ENCODE results near the gene NPAS3. TPM values are rescaled to one million over a fixed set of nuclear protein-coding genes. Genes with fewer than 3 reads are reported as not detected.

NPAS3 gene
- total RNA-seq, 4 donors from 2014 or later: 0.51 to 15.2 (median 6.6) TPM

DNA sequence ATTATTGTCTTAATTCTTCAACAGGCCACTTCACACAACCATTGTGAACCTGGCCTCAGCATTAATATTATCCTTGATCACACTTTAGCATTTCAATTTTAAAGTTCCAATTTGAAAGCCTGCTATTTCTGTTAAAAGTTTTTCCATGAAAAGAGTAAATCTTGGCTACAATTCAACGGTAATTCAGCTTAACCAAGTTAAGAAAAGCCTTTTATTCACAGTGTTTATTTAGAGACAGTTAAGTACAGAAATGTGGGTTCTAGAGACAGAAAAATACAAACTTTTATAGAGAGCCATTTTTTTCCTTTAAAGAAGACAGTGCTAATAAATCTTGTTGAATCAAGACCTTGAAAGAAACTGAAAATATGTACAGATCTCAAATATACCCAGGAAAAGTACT lies 103.9 kb downstream of the NPAS3 start:
- Histone ChIP-seq H3K4me3 (no peak overlapping the region), H3K27me3 (no peaks in the 10 kb centered on the region), H3K9me3 (no peaks in the 10 kb centered on the region), H3K36me3 (no peaks in the 10 kb centered on the region), H3K4me1 (no peaks in the 10 kb centered on the region), H3K27ac (no peak overlapping the region)
- DNase-seq: no peak
- intact Hi-C loops (cut with DNase I; ENCODE audit: low total_unique reads): no loop called here
- no peak for TF ChIP-seq POLR2A (IDR thresholded peaks at IDR 0.05)
- no peak for TF ChIP-seq CTCF (IDR thresholded peaks at IDR 0.05)

- Histone ChIP-seq H3K36me3 (no peaks in the 10 kb centered on the region), H3K4me3 (no peak overlapping the region), H3K4me1 (no peaks in the 10 kb centered on the region), H3K27ac (no peak overlapping the region), H3K9me3 (no peaks in the 10 kb centered on the region), H3K27me3 (no peaks in the 10 kb centered on the region)
- no peak for DNase-seq
- TF ChIP-seq POLR2A (IDR thresholded peaks at IDR 0.05): no peak
- TF ChIP-seq CTCF (IDR thresholded peaks at IDR 0.05): no peak
- intact Hi-C loops (cut with DNase I; ENCODE audit: low total_unique reads): no loop called here
These were observed 107.1 kb downstream of the NPAS3 start for GRCh38 chr14:33045760-33046159.

DNA sequence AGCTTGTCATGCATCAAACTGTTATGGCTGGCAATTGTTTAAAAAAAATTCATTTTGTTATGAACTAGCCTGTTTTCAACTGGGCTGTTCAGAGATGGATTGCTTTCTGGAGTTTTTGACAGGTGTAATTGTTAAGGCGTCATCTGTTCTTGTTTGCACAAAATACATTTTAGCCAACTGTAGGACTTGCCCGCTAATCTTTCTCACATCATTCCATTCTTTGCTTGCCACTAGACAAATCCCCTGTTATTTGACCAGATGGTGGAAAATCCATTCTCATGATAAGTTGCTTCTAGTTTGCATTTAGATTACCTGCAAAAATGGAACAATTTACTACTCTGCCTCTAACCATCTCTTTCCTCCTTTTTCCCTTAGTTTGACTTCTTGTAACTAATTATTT lies 114.3 kb downstream of the NPAS3 start:
- Histone ChIP-seq H3K36me3 (no peaks in the 10 kb centered on the region), H3K4me1 (no peaks in the 10 kb centered on the region), H3K9me3 (no peaks in the 10 kb centered on the region), H3K4me3 (no peak overlapping the region), H3K27ac (no peak overlapping the region), H3K27me3 (no peaks in the 10 kb centered on the region)
- TF ChIP-seq CTCF (IDR thresholded peaks at IDR 0.05) (no peak), POLR2A (IDR thresholded peaks at IDR 0.05) (no peak)
- no peak for DNase-seq
- intact Hi-C loops (cut with DNase I; ENCODE audit: low total_unique reads): no loop called here

- Histone ChIP-seq H3K36me3 (no peaks in the 10 kb centered on the region), H3K27ac (no peak overlapping the region), H3K4me3 (no peak overlapping the region), H3K4me1 (no peaks in the 10 kb centered on the region), H3K27me3 (no peaks in the 10 kb centered on the region), H3K9me3 (no peaks in the 10 kb centered on the region)
- no peak for DNase-seq
- TF ChIP-seq CTCF (IDR thresholded peaks at IDR 0.05) (no peak), POLR2A (IDR thresholded peaks at IDR 0.05) (no peak)
- intact Hi-C loops (cut with DNase I; ENCODE audit: low total_unique reads): no loop called here
These were observed 117.5 kb downstream of the NPAS3 start for GRCh38 chr14:33056213-33056612.

GRCh38 chr14:33057585-33057984 lies 118.9 kb downstream of the NPAS3 start:
- TF ChIP-seq POLR2A (IDR thresholded peaks at IDR 0.05) (no peak), CTCF (IDR thresholded peaks at IDR 0.05) (no peak)
- H3K36me3 ChIP-seq: no peaks in the 10 kb centered on the region
- intact Hi-C loops (cut with DNase I; ENCODE audit: low total_unique reads): no loop called here
- H3K27me3 ChIP-seq: no peaks in the 10 kb centered on the region
- no peak overlapping the region for H3K27ac ChIP-seq
- no peak overlapping the region for H3K4me3 ChIP-seq
- no peaks in the 10 kb centered on the region for H3K4me1 ChIP-seq
- no peak for DNase-seq
- H3K9me3 ChIP-seq: no peaks in the 10 kb centered on the region

Data from uterus (tissue), 4 donors.